Liver (tissue), 9 donors: ENCODE results near the gene DNAI1. TPM values are rescaled to one million over a fixed set of nuclear protein-coding genes. Genes with fewer than 3 reads are reported as not detected.

Experiments
- DNase-seq: peaks from one replicate; pipeline ENCODE4 v3.0.0-alpha.2; 2017; ENCODE audit warnings: low spot score
- H3K27ac ChIP-seq, 2 donors: one replicate each; pipeline ENCODE4 v1.7.0; 2013; ENCODE audit warnings: inconsistent platforms in 2 of 2, low read length in 2 of 2, control low read depth in 1 of 2, low read depth in 1 of 2, mild to moderate bottlenecking in 1 of 2
- H3K27me3 ChIP-seq, 4 donors: one replicate each; pipeline versions ENCODE4 v1.6.1 to v1.7.0; 2013; ENCODE audit warnings: low read length in 3 of 4, inconsistent platforms in 1 of 4, mild to moderate bottlenecking in 1 of 4, moderate library complexity in 1 of 4; ENCODE audit not compliant: control insufficient read depth in 4 of 4, insufficient read depth in 4 of 4
- H3K36me3 ChIP-seq, 4 donors: one replicate each; pipeline versions ENCODE4 v1.6.1 to v1.7.0; 2013; ENCODE audit warnings: low read length in 3 of 4, mild to moderate bottlenecking in 3 of 4, low read depth in 1 of 4, moderate library complexity in 1 of 4; ENCODE audit not compliant: control insufficient read depth in 4 of 4, insufficient read depth in 3 of 4
- H3K4me1 ChIP-seq, 4 donors: one replicate each; pipeline versions ENCODE4 v1.6.1 to v1.7.0; 2013; ENCODE audit warnings: low read length in 3 of 4, mild to moderate bottlenecking in 3 of 4, moderate library complexity in 1 of 4; ENCODE audit not compliant: control insufficient read depth in 4 of 4, insufficient read depth in 4 of 4
- H3K4me3 ChIP-seq, 3 donors: one replicate each; pipeline versions ENCODE4 v1.6.1 to v1.7.0; 2013; ENCODE audit warnings: low read length in 3 of 3, control low read depth in 1 of 3, low read depth in 1 of 3, mild to moderate bottlenecking in 1 of 3
- H3K9ac ChIP-seq, 2 donors: one replicate each; pipeline ENCODE4 v1.7.0; 2013; ENCODE audit warnings: low read length in 2 of 2, mild to moderate bottlenecking in 2 of 2, moderate library complexity in 2 of 2, control low read depth in 1 of 2, low read depth in 1 of 2
- H3K9me3 ChIP-seq, 4 donors: one replicate each; pipeline versions ENCODE4 v1.6.1 to v1.7.0; 2013; ENCODE audit warnings: low read length in 3 of 4; ENCODE audit not compliant: control insufficient read depth in 4 of 4
- ATF3 ChIP-seq: IDR thresholded peaks from 2 replicates; pipeline ENCODE4 v1.6.1; 2016; ENCODE audit warnings: antibody characterized with exemption
- CTCF ChIP-seq: fragments of 150-350 bp; IDR thresholded peaks from 2 replicates; pipeline ENCODE4 v1.5.1; 2017; ENCODE audit warnings: improper control_type of control experiment, low read depth, low read length; ENCODE audit not compliant: missing input control
- EGR1 ChIP-seq, 2 donors: IDR thresholded peaks; 2 replicates each; pipeline ENCODE4 v1.6.1; 2016 to 2018; ENCODE audit warnings: antibody characterized with exemption in 2 of 2, low read depth in 2 of 2
- FOXA1 ChIP-seq: IDR thresholded peaks from 2 replicates; pipeline ENCODE4 v1.6.1; 2016; ENCODE audit warnings: antibody characterized with exemption
- FOXA2 ChIP-seq: IDR thresholded peaks from 2 replicates; pipeline ENCODE4 v1.6.1; 2016; ENCODE audit warnings: antibody characterized with exemption
- GABPA ChIP-seq, 2 donors: IDR thresholded peaks in 1 of 2; conservative IDR thresholded peaks in 1 of 2; 2 replicates each; pipeline ENCODE4 v1.6.1; 2016; ENCODE audit warnings: antibody characterized with exemption in 2 of 2, mild to moderate bottlenecking in 1 of 2, moderate library complexity in 1 of 2
- HNF4A ChIP-seq, 2 donors: conservative IDR thresholded peaks; 2 replicates each; pipeline ENCODE4 v1.6.1; 2016; ENCODE audit warnings: antibody characterized with exemption in 2 of 2, mild to moderate bottlenecking in 2 of 2
- HNF4G ChIP-seq: IDR thresholded peaks from 2 replicates; pipeline ENCODE4 v1.6.1; 2016; ENCODE audit warnings: antibody characterized with exemption
- JUND ChIP-seq, 2 donors: IDR thresholded peaks; 2 replicates each; pipeline ENCODE4 v1.6.1; 2016; ENCODE audit warnings: antibody characterized with exemption in 2 of 2
- RAD21 ChIP-seq, 2 donors: IDR thresholded peaks; 2 replicates each; pipeline ENCODE4 v1.6.1; 2016; ENCODE audit warnings: antibody characterized with exemption in 2 of 2, mild to moderate bottlenecking in 2 of 2
- RXRA ChIP-seq, 2 donors: IDR thresholded peaks; 2 replicates each; pipeline ENCODE4 v1.6.1; 2017 to 2018; ENCODE audit warnings: antibody characterized with exemption in 2 of 2, mild to moderate bottlenecking in 1 of 2
- SP1 ChIP-seq: IDR thresholded peaks from 2 replicates; pipeline ENCODE4 v1.6.1; 2018; ENCODE audit warnings: antibody characterized with exemption, mild to moderate bottlenecking
- TAF1 ChIP-seq: conservative IDR thresholded peaks from 2 replicates; pipeline ENCODE4 v1.6.1; 2016; ENCODE audit warnings: antibody characterized with exemption, mild to moderate bottlenecking
- YY1 ChIP-seq: IDR thresholded peaks from 2 replicates; pipeline ENCODE4 v1.6.1; 2016; ENCODE audit warnings: antibody characterized with exemption, mild to moderate bottlenecking
- WGBS: extraction: QIAGEN DNeasy Blood & Tissue Kit; methylation state at CpG from one replicate; pipeline ENCODE4 v1.1.7; 2013; 5-methylcytosine and 5-hydroxymethylcytosine counted together
- polyA plus RNA-seq, 2 donors: library from polyadenylated mRNA; stranded (reverse) in 1 of 2; unstranded in 1 of 2; fragments of 200-250 nt in 1 of 2; fragments of >200 nt in 1 of 2; fragmentation: Nextera tagmentation in 1 of 2; extraction: Ambion mirVana in 1 of 2; gene quantifications; one replicate each; pipeline versions ENCODE4 v1.2.1 to v1.2.3, GENCODE V29; 2013 to 2015
- total RNA-seq, 2 donors: library from RNA; depleted of rRNA; stranded (reverse); fragments of >200 nt; gene quantifications; one replicate each; pipeline ENCODE4 v1.2.3, GENCODE V29; 2014
- TF ChIP-seq, protein P1 (sequence below): IDR thresholded peaks from 2 replicates; pipeline ENCODE4 v1.6.1; 2016; ENCODE audit warnings: antibody characterized with exemption
- TF ChIP-seq, protein P2 (sequence below): IDR thresholded peaks from 2 replicates; pipeline ENCODE4 v1.6.1; 2016; ENCODE audit warnings: antibody characterized with exemption
- donor health status: healthy.
- donor health status: healthy.
- donor health status: healthy.
- donor health status: healthy.
- donor health status: healthy.

Gene DNAI1
- total and polyA plus RNA-seq, 4 donors = not detected

GRCh38 chr9:34456151-34456550 lies 2.5 kb upstream of the DNAI1 start:
- WGBS = 79% methylated on average over 1 of the region's 1 CpG
- Histone ChIP-seq H3K27me3 (no peaks in the 10 kb centered on the region), H3K4me1 (peaks cover 7 to 18% (median 13%) of the 10 kb centered on the region in 4 donors), H3K4me3 (no peak overlapping the region), H3K27ac (no peak overlapping the region), H3K36me3 (no peaks in the 10 kb centered on the region), H3K9me3 (no peaks in the 10 kb centered on the region), H3K9ac (no peak overlapping the region)
- TF ChIP-seq CTCF (no peak), TAF1 (no peak), FOXA1 (no peak), HNF4A (conservative IDR thresholded peaks at IDR 0.05) (no peak)
- DNase-seq = no peak

GRCh38 chr9:34456746-34457145 lies 1.9 kb upstream of the DNAI1 start:
- Histone ChIP-seq H3K36me3 (no peaks in the 10 kb centered on the region), H3K9me3 (no peaks in the 10 kb centered on the region), H3K27me3 (no peaks in the 10 kb centered on the region), H3K4me3 (no peak overlapping the region), H3K9ac (peak overlapping the region in 1 of 2 donors; percentile 36), H3K27ac (peak overlapping the region; percentile 5 to 36), H3K4me1 (peaks cover 8 to 24% (median 16%) of the 10 kb centered on the region in 4 donors)
- TF ChIP-seq, protein P1, sequence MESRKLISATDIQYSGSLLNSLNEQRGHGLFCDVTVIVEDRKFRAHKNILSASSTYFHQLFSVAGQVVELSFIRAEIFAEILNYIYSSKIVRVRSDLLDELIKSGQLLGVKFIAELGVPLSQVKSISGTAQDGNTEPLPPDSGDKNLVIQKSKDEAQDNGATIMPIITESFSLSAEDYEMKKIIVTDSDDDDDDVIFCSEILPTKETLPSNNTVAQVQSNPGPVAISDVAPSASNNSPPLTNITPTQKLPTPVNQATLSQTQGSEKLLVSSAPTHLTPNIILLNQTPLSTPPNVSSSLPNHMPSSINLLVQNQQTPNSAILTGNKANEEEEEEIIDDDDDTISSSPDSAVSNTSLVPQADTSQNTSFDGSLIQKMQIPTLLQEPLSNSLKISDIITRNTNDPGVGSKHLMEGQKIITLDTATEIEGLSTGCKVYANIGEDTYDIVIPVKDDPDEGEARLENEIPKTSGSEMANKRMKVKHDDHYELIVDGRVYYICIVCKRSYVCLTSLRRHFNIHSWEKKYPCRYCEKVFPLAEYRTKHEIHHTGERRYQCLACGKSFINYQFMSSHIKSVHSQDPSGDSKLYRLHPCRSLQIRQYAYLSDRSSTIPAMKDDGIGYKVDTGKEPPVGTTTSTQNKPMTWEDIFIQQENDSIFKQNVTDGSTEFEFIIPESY = no peak
- no peak for TF ChIP-seq GABPA (IDR thresholded peaks at IDR 0.05 in 1 of 2, conservative IDR thresholded peaks at IDR 0.05 in 1 of 2)
- TF ChIP-seq CTCF = no peak
- no peak for TF ChIP-seq HNF4G
- TF ChIP-seq RAD21 (IDR thresholded peaks at IDR 0.05) = no peak
- no peak for TF ChIP-seq ATF3
- no peak for TF ChIP-seq FOXA2
- TF ChIP-seq EGR1 (IDR thresholded peaks at IDR 0.05; ENCODE audit: low read depth in 2 of 2) = no peak
- no peak for TF ChIP-seq RXRA (IDR thresholded peaks at IDR 0.05)
- no peak for TF ChIP-seq TAF1
- TF ChIP-seq YY1 = no peak
- TF ChIP-seq HNF4A (conservative IDR thresholded peaks at IDR 0.05) = no peak
- no peak for TF ChIP-seq SP1
- TF ChIP-seq JUND (IDR thresholded peaks at IDR 0.05) = no peak
- TF ChIP-seq, protein P2, sequence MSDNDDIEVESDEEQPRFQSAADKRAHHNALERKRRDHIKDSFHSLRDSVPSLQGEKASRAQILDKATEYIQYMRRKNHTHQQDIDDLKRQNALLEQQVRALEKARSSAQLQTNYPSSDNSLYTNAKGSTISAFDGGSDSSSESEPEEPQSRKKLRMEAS = no peak
- WGBS = 83% methylated on average over 4 of the region's 4 CpGs
- no peak for DNase-seq
